ENCODE results near the gene RAB7B.

GRCh38 chr1:206048582-206048981 is 45.4 kb upstream of the RAB7B start:
- TF ChIP-seq CTCF (IDR thresholded peaks at IDR 0.05) (no peak), POLR2A (IDR thresholded peaks at IDR 0.05) (no peak)
